H9 (cell line): Measurements from ENCODE around the gene EPS8. TPM values are rescaled to one million over a fixed set of nuclear protein-coding genes. Genes with fewer than 3 reads are reported as not detected.

Experiments used
- DNase-seq: peaks from one replicate; pipeline ENCODE4 v3.0.0-alpha.2; 2017
- H2AFZ ChIP-seq: one replicate; pipeline ENCODE4 v1.6.1; 2013; ENCODE audit warnings: mild to moderate bottlenecking, low read length, control low read depth, moderate library complexity
- H2AK5ac ChIP-seq: 2 replicates; pipeline ENCODE4 v1.6.1; 2013; ENCODE audit warnings: low read length, control low read depth, mixed read lengths; ENCODE audit not compliant: insufficient read length
- H2BK120ac ChIP-seq: one replicate; pipeline ENCODE4 v1.6.1; 2013; ENCODE audit warnings: low read depth, mild to moderate bottlenecking, low read length, control low read depth, inconsistent platforms; ENCODE audit not compliant: poor library complexity, severe bottlenecking
- H2BK12ac ChIP-seq: 2 replicates; pipeline ENCODE4 v1.6.1; 2013; ENCODE audit warnings: low read length, control low read depth, mixed read lengths, low read depth; ENCODE audit not compliant: insufficient read length
- H2BK15ac ChIP-seq: 2 replicates; pipeline ENCODE4 v1.6.1; 2013; ENCODE audit warnings: low read depth, low read length, control low read depth
- H2BK20ac ChIP-seq: one replicate; pipeline ENCODE4 v1.6.1; 2013; ENCODE audit warnings: low read depth, mild to moderate bottlenecking, low read length, control low read depth, inconsistent platforms; ENCODE audit not compliant: poor library complexity, severe bottlenecking
- H2BK5ac ChIP-seq: 2 replicates; pipeline ENCODE4 v1.6.1; 2013; ENCODE audit warnings: low read length, control low read depth, mixed read lengths; ENCODE audit not compliant: insufficient read length
- H3K14ac ChIP-seq: 2 replicates; pipeline ENCODE4 v1.6.1; 2013; ENCODE audit warnings: low read length, control low read depth; ENCODE audit not compliant: insufficient read depth
- H3K18ac ChIP-seq: 2 replicates; pipeline ENCODE4 v1.6.1; 2013; ENCODE audit warnings: low read depth, mild to moderate bottlenecking, mixed read lengths, low read length, control low read depth; ENCODE audit not compliant: insufficient read length
- H3K23ac ChIP-seq: 2 replicates; pipeline ENCODE4 v1.6.1; 2013; ENCODE audit warnings: low read length, control low read depth, mixed read lengths, low read depth; ENCODE audit not compliant: insufficient read length
- H3K23me2 ChIP-seq: 2 replicates; pipeline ENCODE4 v1.6.1; 2013; ENCODE audit warnings: low read depth, mild to moderate bottlenecking, mixed read lengths, low read length, control low read depth; ENCODE audit not compliant: insufficient read length, poor library complexity, severe bottlenecking
- H3K27ac ChIP-seq: 2 replicates; pipeline ENCODE4 v1.5.1; 2013; ENCODE audit warnings: low read length, control low read depth, mixed read lengths, low read depth; ENCODE audit not compliant: insufficient read length
- H3K27me3 ChIP-seq: 2 replicates; pipeline ENCODE4 v1.6.1; 2013; ENCODE audit warnings: low read length, control low read depth, inconsistent platforms; ENCODE audit not compliant: insufficient read depth
- H3K4ac ChIP-seq: 2 replicates; pipeline ENCODE4 v1.6.1; 2013; ENCODE audit warnings: low read depth, mild to moderate bottlenecking, control low read depth, inconsistent platforms, low read length, moderate library complexity
- H3K4me1 ChIP-seq: 2 replicates; pipeline ENCODE4 v1.6.1; 2013; ENCODE audit warnings: low read length, control low read depth, inconsistent platforms; ENCODE audit not compliant: insufficient read depth
- H3K4me2 ChIP-seq: 2 replicates; pipeline ENCODE4 v1.6.1; 2013; ENCODE audit warnings: low read length, control low read depth, mixed read lengths; ENCODE audit not compliant: insufficient read length, insufficient read depth
- H3K56ac ChIP-seq: 2 replicates; pipeline ENCODE4 v1.6.1; 2013; ENCODE audit warnings: low read depth, mild to moderate bottlenecking, mixed read lengths, low read length, control low read depth; ENCODE audit not compliant: insufficient read length
- H3K79me1 ChIP-seq: 2 replicates; pipeline ENCODE4 v1.6.1; 2013; ENCODE audit warnings: low read depth, mild to moderate bottlenecking, moderate library complexity, low read length, control low read depth, inconsistent platforms; ENCODE audit not compliant: insufficient read depth, poor library complexity, severe bottlenecking
- H3K79me2 ChIP-seq: 2 replicates; pipeline ENCODE4 v1.6.1; 2013; ENCODE audit warnings: low read length, control low read depth, inconsistent platforms; ENCODE audit not compliant: insufficient read depth
- H3K9ac ChIP-seq: 2 replicates; pipeline ENCODE4 v1.6.1; 2013; ENCODE audit warnings: low read length, control low read depth, mixed read lengths; ENCODE audit not compliant: insufficient read length; ENCODE audit errors: extremely low read depth
- H3K9me3 ChIP-seq: one replicate; pipeline ENCODE4 v1.6.1; 2013; ENCODE audit warnings: low read depth, low read length, inconsistent platforms; ENCODE audit not compliant: control insufficient read depth
- H3T11ph ChIP-seq: one replicate; pipeline ENCODE4 v1.6.1; 2013; ENCODE audit warnings: mild to moderate bottlenecking, low read length, control low read depth, inconsistent platforms
- H4K20me1 ChIP-seq: one replicate; pipeline ENCODE4 v1.6.1; 2013; ENCODE audit not compliant: control insufficient read depth, insufficient read length, insufficient read depth
- H4K5ac ChIP-seq: 2 replicates; pipeline ENCODE4 v1.6.1; 2013; ENCODE audit warnings: low read depth, mild to moderate bottlenecking, mixed read lengths, low read length, control low read depth; ENCODE audit not compliant: insufficient read length
- H4K8ac ChIP-seq: replicated peaks from 2 replicates; pipeline ENCODE4 v1.6.1; 2013; ENCODE audit warnings: low read length, control low read depth, mixed read lengths, low read depth; ENCODE audit not compliant: insufficient read length
- H4K91ac ChIP-seq: 2 replicates; pipeline ENCODE4 v1.6.1; 2013; ENCODE audit warnings: low read depth, mild to moderate bottlenecking, moderate library complexity, mixed read lengths, low read length, control low read depth; ENCODE audit not compliant: insufficient read length
- H3K27ac Mint-ChIP-seq, 3 experiments: 2 replicates in 2 of 3; 3 replicates in 1 of 3; pipeline ENCODE4 v1.8.0; 2020 to 2021; ENCODE audit warnings: mixed read lengths in 3 of 3, mild to moderate bottlenecking in 1 of 3, moderate library complexity in 1 of 3
- H3K27me3 Mint-ChIP-seq: 2 replicates; pipeline ENCODE4 v1.8.0; 2021; ENCODE audit warnings: low read depth, mild to moderate bottlenecking, moderate library complexity, mixed read lengths
- H3K36me3 Mint-ChIP-seq, 3 experiments: 2 replicates in 2 of 3; 3 replicates in 1 of 3; pipeline ENCODE4 v1.8.0; 2020 to 2021; ENCODE audit warnings: low read depth in 3 of 3, mixed read lengths in 3 of 3; ENCODE audit not compliant: insufficient read depth in 1 of 3
- H3K4me1 Mint-ChIP-seq, 2 experiments: 2 replicates each; pipeline ENCODE4 v1.8.0; 2020; ENCODE audit warnings: mixed read lengths in 2 of 2
- H3K4me3 Mint-ChIP-seq, 2 experiments: 2 replicates in 1 of 2; 3 replicates in 1 of 2; pipeline ENCODE4 v1.8.0; 2020 to 2021; ENCODE audit warnings: mild to moderate bottlenecking in 2 of 2, mixed read lengths in 2 of 2, moderate library complexity in 1 of 2
- H3K9me3 Mint-ChIP-seq, 2 experiments: 2 replicates in 1 of 2; 3 replicates in 1 of 2; pipeline ENCODE4 v1.8.0; 2020; ENCODE audit warnings: mild to moderate bottlenecking in 2 of 2, mixed read lengths in 2 of 2, moderate library complexity in 1 of 2
- WGBS: extraction: QIAGEN DNeasy Blood & Tissue Kit; methylation state at CpG from one replicate; pipeline ENCODE4 v1.1.7; 2013; ENCODE audit warnings: missing lambda C conversion rate, low lambda C conversion rate, mixed read lengths; ENCODE audit not compliant: insufficient read length; ENCODE audit errors: extremely low coverage; 5-methylcytosine and 5-hydroxymethylcytosine counted together
- total RNA-seq: library from RNA; stranded (reverse); gene quantifications from 2 replicates; pipeline ENCODE4 v1.2.1, GENCODE V29; 2021
- TF ChIP-seq, protein P1 (sequence below): fragments of 200-600 bp; sonication (generic); conservative IDR thresholded peaks from 3 replicates; pipeline ENCODE4 v1.8.0; 2021; ENCODE audit warnings: antibody characterized with exemption, mild to moderate bottlenecking

The EPS8 gene
- total RNA-seq, 1 experiment from 2014 or later = 2.2 TPM

GRCh38 chr12:15834575-15834974 lies 45.4 kb upstream of the EPS8 start:
- no peaks in the 10 kb centered on the region for H3K4me1 ChIP-seq
- H3K9me3 ChIP-seq = no peaks in the 10 kb centered on the region
- H3K36me3 Mint-ChIP-seq = no peaks in the 10 kb centered on the region
- H3K4me1 Mint-ChIP-seq = no peaks in the 10 kb centered on the region
- no peak overlapping the region for H3K4me2 ChIP-seq
- no peak overlapping the region for H3T11ph ChIP-seq
- no peak overlapping the region for H3K23ac ChIP-seq
- no peak overlapping the region for H3K27ac ChIP-seq
- no peak overlapping the region for H2AK5ac ChIP-seq
- H3K27me3 Mint-ChIP-seq = no peaks in the 10 kb centered on the region
- H3K9me3 Mint-ChIP-seq = no peaks in the 10 kb centered on the region
- H3K9ac ChIP-seq = no peak overlapping the region
- TF ChIP-seq, protein P1, sequence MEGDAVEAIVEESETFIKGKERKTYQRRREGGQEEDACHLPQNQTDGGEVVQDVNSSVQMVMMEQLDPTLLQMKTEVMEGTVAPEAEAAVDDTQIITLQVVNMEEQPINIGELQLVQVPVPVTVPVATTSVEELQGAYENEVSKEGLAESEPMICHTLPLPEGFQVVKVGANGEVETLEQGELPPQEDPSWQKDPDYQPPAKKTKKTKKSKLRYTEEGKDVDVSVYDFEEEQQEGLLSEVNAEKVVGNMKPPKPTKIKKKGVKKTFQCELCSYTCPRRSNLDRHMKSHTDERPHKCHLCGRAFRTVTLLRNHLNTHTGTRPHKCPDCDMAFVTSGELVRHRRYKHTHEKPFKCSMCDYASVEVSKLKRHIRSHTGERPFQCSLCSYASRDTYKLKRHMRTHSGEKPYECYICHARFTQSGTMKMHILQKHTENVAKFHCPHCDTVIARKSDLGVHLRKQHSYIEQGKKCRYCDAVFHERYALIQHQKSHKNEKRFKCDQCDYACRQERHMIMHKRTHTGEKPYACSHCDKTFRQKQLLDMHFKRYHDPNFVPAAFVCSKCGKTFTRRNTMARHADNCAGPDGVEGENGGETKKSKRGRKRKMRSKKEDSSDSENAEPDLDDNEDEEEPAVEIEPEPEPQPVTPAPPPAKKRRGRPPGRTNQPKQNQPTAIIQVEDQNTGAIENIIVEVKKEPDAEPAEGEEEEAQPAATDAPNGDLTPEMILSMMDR = no peak
- no peak overlapping the region for H2AFZ ChIP-seq
- no peak overlapping the region for H3K4me3 Mint-ChIP-seq
- WGBS = no CpG with 5 or more reads among the region's 4 CpGs
- H2BK20ac ChIP-seq = no peak overlapping the region
- no peak overlapping the region for H3K14ac ChIP-seq
- no peak for DNase-seq
- H3K4ac ChIP-seq = no peak overlapping the region
- H2BK5ac ChIP-seq = no peak overlapping the region
- H4K8ac ChIP-seq = no peak overlapping the region
- no peak overlapping the region for H2BK15ac ChIP-seq
- no peaks in the 10 kb centered on the region for H3K23me2 ChIP-seq
- H2BK120ac ChIP-seq = no peak overlapping the region
- H3K79me2 ChIP-seq = no peaks in the 10 kb centered on the region
- no peak overlapping the region for H4K5ac ChIP-seq
- H4K20me1 ChIP-seq = no peaks in the 10 kb centered on the region
- no peak overlapping the region for H3K18ac ChIP-seq
- no peak overlapping the region for H3K27ac Mint-ChIP-seq
- H4K91ac ChIP-seq = no peak overlapping the region
- H3K79me1 ChIP-seq = no peaks in the 10 kb centered on the region
- no peak overlapping the region for H3K56ac ChIP-seq
- H3K27me3 ChIP-seq = no peaks in the 10 kb centered on the region
- no peak overlapping the region for H2BK12ac ChIP-seq
